ENCODE measurements around the gene GNAS-AS1. TPM values are rescaled to one million over a fixed set of nuclear protein-coding genes. Genes with fewer than 3 reads are reported as not detected.
"Not testable (repeated sequence)": the region's sequence is repeated elsewhere in the genome, so short reads cannot be mapped to it uniquely, and the experiment has no call there.

The GNAS-AS1 gene
- total and polyA plus RNA-seq, 3 experiments from 2014 or later = 0.55 to 0.68 TPM; not detected in 1

GRCh38 chr20:58837717-58838116, 13.0 kb downstream of the GNAS-AS1 start:
- H3K27ac Mint-ChIP-seq = no peak overlapping the region
- peaks cover 44 to 56% of the 10 kb centered on the region in 2 donors for H3K27me3 Mint-ChIP-seq
- ChIA-PET CTCF (interaction anchor here (0.8 to 1.2 kb wide), 2 partner anchors 188 to 370 kb away, joined by 3 read pairs; no protein-coding TSS in a partner anchor), POLR2A (no interaction called here)
- Histone ChIP-seq H3K36me3 (ENCODE audit: insufficient read depth, low read length) (no peaks in the 10 kb centered on the region), H3K9me3 (ENCODE audit: low read length) (no peaks in the 10 kb centered on the region), H3K27me3 (ENCODE audit: insufficient read depth, low read length, poor library complexity, severe bottlenecking) (peaks cover 6% of the 10 kb centered on the region), H3K4me3 (ENCODE audit: low read length) (no peak overlapping the region), H3K27ac (ENCODE audit: low read depth, low read length) (no peak overlapping the region), H3K4me1 (ENCODE audit: insufficient read depth, low read length) (no peaks in the 10 kb centered on the region)
- DNase-seq = peak in 1 of 5 donors; percentile 21
- H3K36me3 Mint-ChIP-seq = peaks cover 0 to 1% (median 0%) of the 10 kb centered on the region in 3 donors
- peaks cover 8 to 21% (median 14%) of the 10 kb centered on the region in 3 donors for H3K4me1 Mint-ChIP-seq
- no peaks in the 10 kb centered on the region for H3K9me3 Mint-ChIP-seq
- H3K4me3 Mint-ChIP-seq = peak overlapping the region in 1 of 7 donors; percentile 45

GRCh38 chr20:58836616-58837204, 14.0 kb downstream of the GNAS-AS1 start:
- H3K9me3 Mint-ChIP-seq = no peaks in the 10 kb centered on the region
- Histone ChIP-seq H3K4me3 (ENCODE audit: low read length) (no peak overlapping the region), H3K27me3 (ENCODE audit: insufficient read depth, low read length, poor library complexity, severe bottlenecking) (peaks cover 10% of the 10 kb centered on the region), H3K9me3 (ENCODE audit: low read length) (no peaks in the 10 kb centered on the region), H3K36me3 (ENCODE audit: insufficient read depth, low read length) (no peaks in the 10 kb centered on the region), H3K4me1 (ENCODE audit: insufficient read depth, low read length) (no peaks in the 10 kb centered on the region), H3K27ac (ENCODE audit: low read depth, low read length) (no peak overlapping the region)
- peaks cover 0 to 1% (median 0%) of the 10 kb centered on the region in 3 donors for H3K36me3 Mint-ChIP-seq
- no peak for DNase-seq
- no peak overlapping the region for H3K4me3 Mint-ChIP-seq
- ChIA-PET POLR2A (no interaction called here), CTCF (interaction anchor here (0.8 kb wide), 1 partner anchor 187 kb away, joined by 3 read pairs; no protein-coding TSS in a partner anchor)
- H3K27me3 Mint-ChIP-seq = peaks cover 36 to 56% of the 10 kb centered on the region in 2 donors
- H3K27ac Mint-ChIP-seq = no peak overlapping the region
- H3K4me1 Mint-ChIP-seq = peaks cover 8 to 21% (median 14%) of the 10 kb centered on the region in 3 donors

GRCh38 chr20:58835231-58835630, 15.5 kb downstream of the GNAS-AS1 start:
- H3K36me3 ChIP-seq (ENCODE audit: insufficient read depth, low read length) = no peaks in the 10 kb centered on the region
- CTCF ChIA-PET = no interaction called here
- Mint-ChIP-seq H3K27ac (no peak overlapping the region), H3K27me3 (peaks cover 23 to 41% of the 10 kb centered on the region in 2 donors), H3K36me3 (no peaks in the 10 kb centered on the region), H3K4me1 (peaks cover 8 to 20% (median 14%) of the 10 kb centered on the region in 3 donors), H3K9me3 (no peaks in the 10 kb centered on the region), H3K4me3 (no peak overlapping the region)
- H3K27ac ChIP-seq (ENCODE audit: low read depth, low read length) = no peak overlapping the region
- H3K9me3 ChIP-seq (ENCODE audit: low read length) = no peaks in the 10 kb centered on the region
- POLR2A ChIA-PET = no interaction called here
- no peak for DNase-seq
- H3K4me3 ChIP-seq (ENCODE audit: low read length) = no peak overlapping the region
- H3K27me3 ChIP-seq (ENCODE audit: insufficient read depth, low read length, poor library complexity, severe bottlenecking) = peaks cover 10% of the 10 kb centered on the region
- H3K4me1 ChIP-seq (ENCODE audit: insufficient read depth, low read length) = no peaks in the 10 kb centered on the region

GRCh38 chr20:58833921-58834320, 16.8 kb downstream of the GNAS-AS1 start:
- Histone ChIP-seq H3K4me1 (ENCODE audit: insufficient read depth, low read length) (no peaks in the 10 kb centered on the region), H3K27ac (ENCODE audit: low read depth, low read length) (no peak overlapping the region), H3K27me3 (ENCODE audit: insufficient read depth, low read length, poor library complexity, severe bottlenecking) (peaks cover 7% of the 10 kb centered on the region), H3K9me3 (ENCODE audit: low read length) (no peaks in the 10 kb centered on the region), H3K36me3 (ENCODE audit: insufficient read depth, low read length) (no peaks in the 10 kb centered on the region), H3K4me3 (ENCODE audit: low read length) (no peak overlapping the region)
- H3K4me1 Mint-ChIP-seq = peaks cover 7 to 14% (median 10%) of the 10 kb centered on the region in 3 donors
- no peak overlapping the region for H3K4me3 Mint-ChIP-seq
- ChIA-PET CTCF (no interaction called here), POLR2A (no interaction called here)
- H3K36me3 Mint-ChIP-seq = no peaks in the 10 kb centered on the region
- no peak overlapping the region for H3K27ac Mint-ChIP-seq
- peaks cover 14 to 33% of the 10 kb centered on the region in 2 donors for H3K27me3 Mint-ChIP-seq
- DNase-seq = no peak
- H3K9me3 Mint-ChIP-seq = no peaks in the 10 kb centered on the region

GRCh38 chr20:58832457-58832856, 18.2 kb downstream of the GNAS-AS1 start:
- peaks cover 7% of the 10 kb centered on the region for H3K27me3 ChIP-seq (ENCODE audit: insufficient read depth, low read length, poor library complexity, severe bottlenecking)
- no peaks in the 10 kb centered on the region for H3K4me1 ChIP-seq (ENCODE audit: insufficient read depth, low read length)
- Mint-ChIP-seq H3K4me1 (peaks cover 1 to 6% (median 1%) of the 10 kb centered on the region in 3 donors), H3K36me3 (no peaks in the 10 kb centered on the region), H3K9me3 (no peaks in the 10 kb centered on the region), H3K27ac (no peak overlapping the region), H3K27me3 (peaks cover 13 to 27% of the 10 kb centered on the region in 2 donors), H3K4me3 (no peak overlapping the region)
- no peaks in the 10 kb centered on the region for H3K9me3 ChIP-seq (ENCODE audit: low read length)
- H3K4me3 ChIP-seq (ENCODE audit: low read length) = no peak overlapping the region
- no peak overlapping the region for H3K27ac ChIP-seq (ENCODE audit: low read depth, low read length)
- DNase-seq = no peak
- ChIA-PET POLR2A (no interaction called here), CTCF (no interaction called here)
- no peaks in the 10 kb centered on the region for H3K36me3 ChIP-seq (ENCODE audit: insufficient read depth, low read length)

GRCh38 chr20:58829531-58829941, 21.2 kb downstream of the GNAS-AS1 start:
- H3K27me3 Mint-ChIP-seq = peaks cover 13 to 20% of the 10 kb centered on the region in 2 donors
- no peaks in the 10 kb centered on the region for H3K36me3 ChIP-seq (ENCODE audit: insufficient read depth, low read length)
- no peaks in the 10 kb centered on the region for H3K4me1 ChIP-seq (ENCODE audit: insufficient read depth, low read length)
- ChIA-PET POLR2A (no interaction called here), CTCF (interaction anchor here (1.2 kb wide), 1 partner anchor 10 kb away, joined by 3 read pairs; no protein-coding TSS in a partner anchor)
- no peaks in the 10 kb centered on the region for H3K9me3 Mint-ChIP-seq
- H3K27ac Mint-ChIP-seq = no peak overlapping the region
- peaks cover 0 to 1% (median 0%) of the 10 kb centered on the region in 3 donors for H3K4me1 Mint-ChIP-seq
- DNase-seq = no peak
- peaks cover 7% of the 10 kb centered on the region for H3K27me3 ChIP-seq (ENCODE audit: insufficient read depth, low read length, poor library complexity, severe bottlenecking)
- H3K36me3 Mint-ChIP-seq = no peaks in the 10 kb centered on the region
- H3K27ac ChIP-seq (ENCODE audit: low read depth, low read length) = no peak overlapping the region
- no peaks in the 10 kb centered on the region for H3K9me3 ChIP-seq (ENCODE audit: low read length)
- no peak overlapping the region for H3K4me3 ChIP-seq (ENCODE audit: low read length)
- no peak overlapping the region for H3K4me3 Mint-ChIP-seq

- H3K27me3 ChIP-seq (ENCODE audit: insufficient read depth, low read length, poor library complexity, severe bottlenecking); H3K4me3 ChIP-seq (ENCODE audit: low read length); H3K4me1 ChIP-seq (ENCODE audit: insufficient read depth, low read length); H3K9me3 ChIP-seq (ENCODE audit: low read length); DNase-seq; H3K4me3 Mint-ChIP-seq; H3K36me3 Mint-ChIP-seq; H3K4me1 Mint-ChIP-seq; POLR2A ChIA-PET; H3K27ac ChIP-seq (ENCODE audit: low read depth, low read length); H3K36me3 ChIP-seq (ENCODE audit: insufficient read depth, low read length); H3K9me3 Mint-ChIP-seq: not testable (repeated sequence)
- CTCF ChIA-PET = interaction anchor here (0.8 to 1.2 kb wide), 2 partner anchors 11 to 38 kb away, joined by 3 read pairs; no protein-coding TSS in a partner anchor
- Mint-ChIP-seq H3K27ac (peak overlapping the region in 1 of 8 donors; percentile 58), H3K27me3 (peaks cover 7 to 17% of the 10 kb centered on the region in 2 donors)
These were observed 21.9 kb downstream of the GNAS-AS1 start for GRCh38 chr20:58828804-58829203.

GRCh38 chr20:58828136-58828535, 22.6 kb downstream of the GNAS-AS1 start:
- H3K27ac ChIP-seq (ENCODE audit: low read depth, low read length) = no peak overlapping the region
- Mint-ChIP-seq H3K36me3 (no peaks in the 10 kb centered on the region), H3K4me1 (peaks cover 0 to 1% (median 0%) of the 10 kb centered on the region in 3 donors), H3K27ac (no peak overlapping the region), H3K4me3 (no peak overlapping the region), H3K9me3 (no peaks in the 10 kb centered on the region), H3K27me3 (peaks cover 6 to 12% of the 10 kb centered on the region in 2 donors)
- no peaks in the 10 kb centered on the region for H3K9me3 ChIP-seq (ENCODE audit: low read length)
- peaks cover 4% of the 10 kb centered on the region for H3K27me3 ChIP-seq (ENCODE audit: insufficient read depth, low read length, poor library complexity, severe bottlenecking)
- POLR2A ChIA-PET = no interaction called here
- no peak overlapping the region for H3K4me3 ChIP-seq (ENCODE audit: low read length)
- H3K4me1 ChIP-seq (ENCODE audit: insufficient read depth, low read length) = no peaks in the 10 kb centered on the region
- H3K36me3 ChIP-seq (ENCODE audit: insufficient read depth, low read length) = no peaks in the 10 kb centered on the region
- CTCF ChIA-PET = interaction anchor here (0.8 kb wide), 1 partner anchor 38 kb away, joined by 3 read pairs; no protein-coding TSS in a partner anchor
- no peak for DNase-seq
